Measurements from ENCODE around the gene GNPTG. TPM values are rescaled to one million over a fixed set of nuclear protein-coding genes. Genes with fewer than 3 reads are reported as not detected.

GNPTG gene
- total and polyA plus RNA-seq, 9 of the 15 experiments (the other 6 are each of a cell fraction or from before 2014, with no cell fraction given) = 0.69 to 33.3 (median 13.6) TPM

- TF ChIP-seq ZNF740 (CRISPR knock-in tag; IDR thresholded peaks at IDR 0.05) (no peak; the same call in 1 of the 2 replicates), ZNF740 (tag; IDR thresholded peaks at IDR 0.05) (peak in 1 of 2 experiments; percentile 57; a peak in 2 of 4 replicates), PHF20 (IDR thresholded peaks at IDR 0.05; ENCODE audit: partially characterized antibody) (peak; percentile 54), CHD4 (IDR thresholded peaks at IDR 0.05; ENCODE audit: insufficient read depth, insufficient replicate concordance, low read depth, low read length, poor library complexity, severe bottlenecking) (peak; percentile 84), EP300 (IDR thresholded peaks at IDR 0.05; ENCODE audit: low read length) (no peak), JUND (IDR thresholded peaks at IDR 0.05; ENCODE audit: borderline replicate concordance, low read depth, low read length) (peak; percentile 33; the same call in 1 of the 2 replicates), JUND (tag; IDR thresholded peaks at IDR 0.05; ENCODE audit: borderline replicate concordance, low read depth, low read length) (no peak), GABPA (tag; conservative IDR thresholded peaks at IDR 0.05; ENCODE audit: low read depth) (peak; percentile 71), ETV1 (tag; conservative IDR thresholded peaks at IDR 0.05; ENCODE audit: low read depth) (0 out of 2 replicates have a peak, but pooled peaks have one; percentile 21), PML (IDR thresholded peaks at IDR 0.05; ENCODE audit: low read length) (no peak), KDM1A (IDR thresholded peaks at IDR 0.05) (peak in 1 of 2 experiments; percentile 66; a peak in 2 of 4 replicates)
- TF ChIP-seq, protein P1, sequence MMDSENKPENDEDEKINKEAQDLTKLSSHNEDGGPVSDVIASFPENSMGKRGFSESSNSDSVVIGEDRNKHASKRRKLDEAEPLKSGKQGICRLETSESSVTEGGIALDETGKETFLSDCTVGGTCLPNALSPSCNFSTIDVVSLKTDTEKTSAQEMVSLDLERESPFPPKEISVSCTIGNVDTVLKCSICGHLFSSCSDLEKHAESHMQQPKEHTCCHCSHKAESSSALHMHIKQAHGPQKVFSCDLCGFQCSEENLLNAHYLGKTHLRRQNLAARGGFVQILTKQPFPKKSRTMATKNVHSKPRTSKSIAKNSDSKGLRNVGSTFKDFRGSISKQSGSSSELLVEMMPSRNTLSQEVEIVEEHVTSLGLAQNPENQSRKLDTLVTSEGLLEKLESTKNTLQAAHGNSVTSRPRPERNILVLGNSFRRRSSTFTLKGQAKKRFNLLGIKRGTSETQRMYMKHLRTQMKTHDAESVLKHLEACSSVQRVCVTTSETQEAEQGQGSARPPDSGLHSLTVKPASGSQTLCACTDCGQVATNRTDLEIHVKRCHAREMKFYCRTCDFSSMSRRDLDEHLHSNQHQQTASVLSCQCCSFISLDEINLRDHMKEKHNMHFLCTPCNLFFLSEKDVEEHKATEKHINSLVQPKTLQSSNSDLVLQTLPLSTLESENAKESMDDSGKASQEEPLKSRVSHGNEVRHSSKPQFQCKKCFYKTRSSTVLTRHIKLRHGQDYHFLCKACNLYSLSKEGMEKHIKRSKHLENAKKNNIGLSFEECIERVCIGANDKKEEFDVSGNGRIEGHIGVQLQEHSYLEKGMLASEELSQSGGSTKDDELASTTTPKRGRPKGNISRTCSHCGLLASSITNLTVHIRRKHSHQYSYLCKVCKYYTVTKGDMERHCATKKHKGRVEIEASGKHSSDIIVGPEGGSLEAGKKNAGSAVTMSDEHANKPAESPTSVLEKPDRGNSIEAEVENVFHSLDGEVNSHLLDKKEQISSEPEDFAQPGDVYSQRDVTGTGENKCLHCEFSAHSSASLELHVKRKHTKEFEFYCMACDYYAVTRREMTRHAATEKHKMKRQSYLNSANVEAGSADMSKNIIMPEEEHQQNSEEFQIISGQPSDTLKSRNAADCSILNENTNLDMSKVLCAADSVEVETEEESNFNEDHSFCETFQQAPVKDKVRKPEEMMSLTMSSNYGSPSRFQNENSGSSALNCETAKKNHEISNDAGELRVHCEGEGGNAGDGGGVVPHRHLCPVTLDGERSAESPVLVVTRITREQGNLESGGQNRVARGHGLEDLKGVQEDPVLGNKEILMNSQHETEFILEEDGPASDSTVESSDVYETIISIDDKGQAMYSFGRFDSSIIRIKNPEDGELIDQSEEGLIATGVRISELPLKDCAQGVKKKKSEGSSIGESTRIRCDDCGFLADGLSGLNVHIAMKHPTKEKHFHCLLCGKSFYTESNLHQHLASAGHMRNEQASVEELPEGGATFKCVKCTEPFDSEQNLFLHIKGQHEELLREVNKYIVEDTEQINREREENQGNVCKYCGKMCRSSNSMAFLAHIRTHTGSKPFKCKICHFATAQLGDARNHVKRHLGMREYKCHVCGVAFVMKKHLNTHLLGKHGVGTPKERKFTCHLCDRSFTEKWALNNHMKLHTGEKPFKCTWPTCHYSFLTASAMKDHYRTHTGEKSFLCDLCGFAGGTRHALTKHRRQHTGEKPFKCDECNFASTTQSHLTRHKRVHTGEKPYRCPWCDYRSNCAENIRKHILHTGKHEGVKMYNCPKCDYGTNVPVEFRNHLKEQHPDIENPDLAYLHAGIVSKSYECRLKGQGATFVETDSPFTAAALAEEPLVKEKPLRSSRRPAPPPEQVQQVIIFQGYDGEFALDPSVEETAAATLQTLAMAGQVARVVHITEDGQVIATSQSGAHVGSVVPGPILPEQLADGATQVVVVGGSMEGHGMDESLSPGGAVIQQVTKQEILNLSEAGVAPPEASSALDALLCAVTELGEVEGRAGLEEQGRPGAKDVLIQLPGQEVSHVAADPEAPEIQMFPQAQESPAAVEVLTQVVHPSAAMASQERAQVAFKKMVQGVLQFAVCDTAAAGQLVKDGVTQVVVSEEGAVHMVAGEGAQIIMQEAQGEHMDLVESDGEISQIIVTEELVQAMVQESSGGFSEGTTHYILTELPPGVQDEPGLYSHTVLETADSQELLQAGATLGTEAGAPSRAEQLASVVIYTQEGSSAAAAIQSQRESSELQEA (IDR thresholded peaks at IDR 0.05; ENCODE audit: low read depth) = 0 out of 2 replicates have a peak, but pooled peaks have one; percentile 20
- TF ChIP-seq, protein P2, sequence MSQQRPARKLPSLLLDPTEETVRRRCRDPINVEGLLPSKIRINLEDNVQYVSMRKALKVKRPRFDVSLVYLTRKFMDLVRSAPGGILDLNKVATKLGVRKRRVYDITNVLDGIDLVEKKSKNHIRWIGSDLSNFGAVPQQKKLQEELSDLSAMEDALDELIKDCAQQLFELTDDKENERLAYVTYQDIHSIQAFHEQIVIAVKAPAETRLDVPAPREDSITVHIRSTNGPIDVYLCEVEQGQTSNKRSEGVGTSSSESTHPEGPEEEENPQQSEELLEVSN (IDR thresholded peaks at IDR 0.05; ENCODE audit: borderline replicate concordance in 1 of 2, extremely low read depth in 1 of 2, insufficient read depth in 1 of 2, insufficient read length in 1 of 2, low read depth in 1 of 2, low read length in 1 of 2, poor library complexity in 1 of 2, severe bottlenecking in 1 of 2) = peak in 1 of 2 experiments; percentile 21
These were observed 43.4 kb upstream of the GNPTG start (continued) for GRCh38 chr16:1308036-1308976.
